IMR-90 (cell line): ENCODE measurements around the gene ZNF180. TPM values are rescaled to one million over a fixed set of nuclear protein-coding genes. Genes with fewer than 3 reads are reported as not detected.

Experiments used
- ATAC-seq: fragments of 200-7000 bp; cut with Tn5 transposase; 2 replicates; pipeline ENCODE4 v1.9.1; 2020; ENCODE audit warnings: low read depth, mild to moderate bottlenecking, moderate library complexity
- BruUV-seq: library from RNA; stranded (reverse); fragments of 400-500 nt; replicated peaks from 2 replicates; lab custom pipeline; 2021; lab: Mats Ljungman, UMichigan
- CTCF ChIA-PET: fragments of 300-600 bp; formaldehyde crosslinking; extraction: SDS; loops from one replicate; lab custom pipeline; 2021; ENCODE audit warnings: antibody characterized with exemption; lab: Yijun Ruan, JAX
- POLR2A ChIA-PET: fragments of 300-600 bp; sonication (Branson Sonifier 250); formaldehyde crosslinking; loops from one replicate; lab custom pipeline; 2022; ENCODE audit warnings: antibody characterized with exemption; ENCODE audit not compliant: unreplicated experiment; lab: Charles Lee
- DNase-seq: peaks from one replicate; pipeline ENCODE4 v3.0.0; 2013
- H2AFZ ChIP-seq: replicated peaks from 2 replicates; pipeline ENCODE3; 2013; ENCODE audit warnings: low read length, mild to moderate bottlenecking; ENCODE audit not compliant: poor library complexity
- H2AK5ac ChIP-seq: 2 replicates; pipeline ENCODE4 v1.6.1; 2013; ENCODE audit warnings: low read depth, low read length, inconsistent platforms
- H2AK9ac ChIP-seq: replicated peaks from 2 replicates; pipeline ENCODE3; 2013; ENCODE audit warnings: mild to moderate bottlenecking, low read depth, low read length, moderate library complexity; ENCODE audit not compliant: poor library complexity
- H2BK120ac ChIP-seq: 2 replicates; pipeline ENCODE4 v1.6.1; 2013; ENCODE audit warnings: low read depth, low read length, inconsistent platforms
- H2BK15ac ChIP-seq: 3 replicates; pipeline ENCODE4 v1.6.1; 2013; ENCODE audit warnings: low read depth, low read length, inconsistent platforms
- H2BK20ac ChIP-seq: 2 replicates; pipeline ENCODE4 v1.6.1; 2013; ENCODE audit warnings: low read depth, mild to moderate bottlenecking, inconsistent platforms, low read length, moderate library complexity
- H2BK5ac ChIP-seq: 2 replicates; pipeline ENCODE4 v1.6.1; 2013; ENCODE audit warnings: mild to moderate bottlenecking, low read depth, low read length, inconsistent platforms; ENCODE audit not compliant: poor library complexity, severe bottlenecking
- H3K14ac ChIP-seq: replicated peaks from 2 replicates; pipeline ENCODE4 v1.6.1; 2013; ENCODE audit warnings: low read depth, low read length, inconsistent platforms
- H3K18ac ChIP-seq: 2 replicates; pipeline ENCODE4 v1.6.1; 2013; ENCODE audit warnings: low read depth, low read length, control low read depth
- H3K23ac ChIP-seq: 2 replicates; pipeline ENCODE4 v1.6.1; 2013; ENCODE audit warnings: low read depth, low read length, inconsistent platforms
- H3K27ac ChIP-seq: 2 replicates; pipeline ENCODE4 v1.5.1; 2013; ENCODE audit warnings: mild to moderate bottlenecking, control low read depth, low read length; ENCODE audit not compliant: insufficient read depth
- H3K27me3 ChIP-seq: 2 replicates; pipeline ENCODE4 v1.6.1; 2013; ENCODE audit warnings: low read length; ENCODE audit not compliant: control insufficient read depth, insufficient read depth
- H3K36me3 ChIP-seq: 2 replicates; pipeline ENCODE4 v1.6.1; 2013; ENCODE audit warnings: low read length, mixed read lengths; ENCODE audit not compliant: control insufficient read depth, insufficient read depth
- H3K4ac ChIP-seq: 2 replicates; pipeline ENCODE4 v1.6.1; 2013; ENCODE audit warnings: low read depth, low read length, inconsistent platforms
- H3K4me1 ChIP-seq: 2 replicates; pipeline ENCODE4 v1.6.1; 2013; ENCODE audit warnings: low read length, mixed read lengths; ENCODE audit not compliant: control insufficient read depth, insufficient read depth
- H3K4me2 ChIP-seq: 2 replicates; pipeline ENCODE4 v1.6.1; 2013; ENCODE audit warnings: low read depth, mild to moderate bottlenecking, control low read depth, low read length, moderate library complexity
- H3K4me3 ChIP-seq: 2 replicates; pipeline ENCODE4 v1.5.1; 2013; ENCODE audit warnings: low read depth, mild to moderate bottlenecking, control low read depth, low read length, moderate library complexity; ENCODE audit not compliant: insufficient read depth
- H3K56ac ChIP-seq: 2 replicates; pipeline ENCODE4 v1.6.1; 2013; ENCODE audit warnings: low read length, inconsistent platforms; ENCODE audit not compliant: insufficient read depth; ENCODE audit errors: extremely low read depth
- H3K79me1 ChIP-seq, 2 experiments: 2 replicates each; pipeline ENCODE4 v1.6.1; 2013; ENCODE audit warnings: low read length in 2 of 2, inconsistent platforms in 1 of 2, low read depth in 1 of 2
- H3K9ac ChIP-seq: 2 replicates; pipeline ENCODE4 v1.6.1; 2013; ENCODE audit warnings: low read depth, low read length, control low read depth
- H3K9me1 ChIP-seq: 2 replicates; pipeline ENCODE4 v1.6.1; 2013; ENCODE audit warnings: low read length, inconsistent platforms; ENCODE audit not compliant: insufficient read depth
- H3K9me3 ChIP-seq: 2 replicates; pipeline ENCODE4 v1.6.1; 2013; ENCODE audit warnings: low read length; ENCODE audit not compliant: control insufficient read depth, insufficient read depth
- H4K20me1 ChIP-seq: 2 replicates; pipeline ENCODE4 v1.6.1; 2013; ENCODE audit warnings: low read length, inconsistent platforms; ENCODE audit not compliant: insufficient read depth
- H4K5ac ChIP-seq: 2 replicates; pipeline ENCODE4 v1.6.1; 2013; ENCODE audit warnings: mild to moderate bottlenecking, low read depth, low read length, control low read depth
- H4K8ac ChIP-seq, 2 experiments: 2 replicates each; pipeline ENCODE4 v1.6.1; 2013; ENCODE audit warnings: low read depth in 2 of 2, low read length in 2 of 2, control low read depth in 1 of 2, inconsistent platforms in 1 of 2
- H4K91ac ChIP-seq: 2 replicates; pipeline ENCODE4 v1.6.1; 2013; ENCODE audit warnings: low read depth, low read length, inconsistent platforms; ENCODE audit not compliant: insufficient read depth
- CHD1 ChIP-seq: IDR thresholded peaks from 2 replicates; pipeline ENCODE4 v1.6.1; 2012; ENCODE audit warnings: low read depth, low read length, improper control_type of control experiment
- MAFK ChIP-seq: IDR thresholded peaks from 2 replicates; pipeline ENCODE4 v1.6.1; 2012; ENCODE audit warnings: low read depth, low read length, improper control_type of control experiment
- POLR2A ChIP-seq: IDR thresholded peaks from 2 replicates; pipeline ENCODE4 v1.6.1; 2012; ENCODE audit warnings: mild to moderate bottlenecking, low read depth, low read length
- RAD21 ChIP-seq: IDR thresholded peaks from 2 replicates; pipeline ENCODE4 v1.6.1; 2012; ENCODE audit warnings: low read length, improper control_type of control experiment
- WGBS, 2 experiments: methylation state at CpG; one replicate each; pipeline versions ENCODE4 v1.1.5 to v1.1.7; 2013; ENCODE audit warnings: missing lambda C conversion rate in 2 of 2; ENCODE audit not compliant: insufficient read length in 1 of 2; ENCODE audit errors: extremely low coverage in 2 of 2; 5-methylcytosine and 5-hydroxymethylcytosine counted together
- dilution Hi-C: fragments of 300-500 bp; cut with HindIII; formaldehyde crosslinking; loops from one replicate; pipeline ENCODE4 v1.14.3; 2018; ENCODE audit warnings: low sequenced_read_pairs; ENCODE audit not compliant: unreplicated experiment
- in situ Hi-C: fragments of 300-500 bp; cut with MboI; formaldehyde crosslinking; loops from 3 replicates; pipeline ENCODE4 v1.14.3; 2019; ENCODE audit warnings: low sequenced_read_pairs, inconsistent platforms, mixed read lengths
- intact Hi-C: fragments of 100-400 bp; cut with micrococcal nuclease; formaldehyde crosslinking; loops from 2 replicates; pipeline ENCODE4 v1.10.0; 2022
- polyA plus RNA-seq, 3 experiments: library from polyadenylated mRNA; depleted of rRNA; stranded (reverse); fragments of >200 nt; gene quantifications; 2 replicates each; pipeline ENCODE4 v1.2.3, GENCODE V29; 2012; ENCODE audit warnings: low replicate concordance in 1 of 3
- total RNA-seq: library from RNA; depleted of rRNA; stranded (reverse); fragments of >200 nt; gene quantifications from 2 replicates; pipeline ENCODE4 v1.2.3, GENCODE V29; 2012
- TF ChIP-seq, protein P1 (sequence below): fragments of 150-350 bp; IDR thresholded peaks from 2 replicates; pipeline ENCODE4 v1.6.1; 2016; ENCODE audit warnings: low read depth, mild to moderate bottlenecking, low read length, moderate library complexity, borderline replicate concordance

ZNF180 gene
- total and polyA plus RNA-seq, 2 of the 4 experiments (the other 2 are of a cell fraction), result 2.8 to 26.3 TPM

DNA sequence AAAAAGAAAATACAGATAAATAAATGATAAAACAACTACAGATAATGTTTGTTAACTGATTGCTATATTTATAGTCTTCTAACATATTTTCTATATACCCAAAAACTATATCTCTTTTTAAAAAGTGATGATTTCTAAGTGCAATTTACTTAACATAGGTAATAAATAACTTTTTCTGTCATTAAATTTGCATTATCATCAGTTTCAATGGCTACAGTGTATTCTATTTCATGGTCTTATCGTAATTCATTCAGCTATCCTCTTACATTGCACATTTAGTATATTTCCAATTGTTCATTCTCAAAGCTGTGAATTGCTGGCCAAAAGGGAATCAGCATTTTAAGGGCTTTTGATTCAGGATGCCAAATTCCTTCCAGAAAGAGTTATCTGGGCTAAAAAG, 3.6 kb downstream of the ZNF180 start:
- H3K18ac ChIP-seq, result no peak overlapping the region
- no peak overlapping the region for H3K4me2 ChIP-seq
- no peak overlapping the region for H3K9ac ChIP-seq
- WGBS, 2 experiments, result no CpG with 5 or more reads among the region's 1 CpG
- ATAC-seq (no peak), DNase-seq (no peak)
- peaks cover 42 to 55% of the 10 kb centered on the region in 2 experiments for H3K79me1 ChIP-seq
- dilution Hi-C loops (no loop called here), in situ Hi-C loops (loop anchor here (25.0 kb wide), 1 partner anchor 634 kb away; no protein-coding TSS in a partner anchor), intact Hi-C loops (no loop called here)
- ChIA-PET CTCF (no interaction called here), POLR2A (no interaction called here)
- no peak overlapping the region for H2AK5ac ChIP-seq
- H2BK20ac ChIP-seq, result no peak overlapping the region
- no peak overlapping the region for H3K27ac ChIP-seq
- peaks cover 67% of the 10 kb centered on the region for H3K9me3 ChIP-seq
- H3K14ac ChIP-seq, result no peak overlapping the region
- no peak overlapping the region for H3K56ac ChIP-seq
- H2AK9ac ChIP-seq, result no peak overlapping the region
- H2BK5ac ChIP-seq, result no peak overlapping the region
- peaks cover 3% of the 10 kb centered on the region; the same call in 1 of the 2 replicates for H4K20me1 ChIP-seq
- H4K91ac ChIP-seq, result no peak overlapping the region
- no peak overlapping the region for H2BK120ac ChIP-seq
- no peak overlapping the region for H3K4me3 ChIP-seq
- H3K4me1 ChIP-seq, result peaks cover 6% of the 10 kb centered on the region
- H4K8ac ChIP-seq, result no peak overlapping the region
- no peak overlapping the region for H3K4ac ChIP-seq
- no peaks in the 10 kb centered on the region for H3K27me3 ChIP-seq
- no peak overlapping the region for H4K5ac ChIP-seq
- H3K23ac ChIP-seq, result no peak overlapping the region
- H2BK15ac ChIP-seq, result no peak overlapping the region
- no peaks in the 10 kb centered on the region for H3K9me1 ChIP-seq
- H2AFZ ChIP-seq, result no peak overlapping the region
- TF ChIP-seq, protein P1, sequence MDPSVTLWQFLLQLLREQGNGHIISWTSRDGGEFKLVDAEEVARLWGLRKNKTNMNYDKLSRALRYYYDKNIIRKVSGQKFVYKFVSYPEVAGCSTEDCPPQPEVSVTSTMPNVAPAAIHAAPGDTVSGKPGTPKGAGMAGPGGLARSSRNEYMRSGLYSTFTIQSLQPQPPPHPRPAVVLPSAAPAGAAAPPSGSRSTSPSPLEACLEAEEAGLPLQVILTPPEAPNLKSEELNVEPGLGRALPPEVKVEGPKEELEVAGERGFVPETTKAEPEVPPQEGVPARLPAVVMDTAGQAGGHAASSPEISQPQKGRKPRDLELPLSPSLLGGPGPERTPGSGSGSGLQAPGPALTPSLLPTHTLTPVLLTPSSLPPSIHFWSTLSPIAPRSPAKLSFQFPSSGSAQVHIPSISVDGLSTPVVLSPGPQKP, result no peak
- no peak for TF ChIP-seq POLR2A
- TF ChIP-seq CHD1, result no peak
- no peak for TF ChIP-seq RAD21
- TF ChIP-seq MAFK, result peak; percentile 68
- H3K36me3 ChIP-seq, result peaks cover 49% of the 10 kb centered on the region
- BruUV-seq, result no TSS peak
